Measurements from ENCODE around the gene TARP.

TARP gene

DNA sequence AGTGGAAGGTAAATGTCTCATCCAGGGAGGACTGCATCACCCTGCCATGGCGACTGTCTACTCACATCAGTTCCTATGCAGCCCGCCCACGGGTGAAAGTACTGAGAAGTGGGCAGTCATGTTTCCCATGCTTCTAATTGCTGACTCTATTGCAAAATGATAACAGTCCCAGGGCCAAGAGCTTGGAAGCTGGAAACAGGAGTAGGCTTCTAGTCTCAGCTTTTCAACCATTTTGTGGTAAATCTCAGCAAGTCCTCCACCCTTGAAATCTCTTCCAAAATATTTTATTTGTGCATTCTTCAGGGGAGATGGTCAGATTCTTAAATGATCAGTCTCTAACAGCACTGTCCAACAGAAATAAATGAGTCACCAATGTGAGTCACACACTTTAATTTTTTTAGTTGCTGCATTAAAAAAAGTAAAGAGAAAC lies 48.1 kb upstream of the TARP start:
- no peak for TF ChIP-seq RAD21 (IDR thresholded peaks at IDR 0.05; ENCODE audit: low read depth)
- no peak for TF ChIP-seq CEBPB (IDR thresholded peaks at IDR 0.05)
- TF ChIP-seq TEAD4 (IDR thresholded peaks at IDR 0.05), result no peak
- no peak for TF ChIP-seq FOXM1 (IDR thresholded peaks at IDR 0.05; ENCODE audit: borderline replicate concordance, low read depth)
- no peak for TF ChIP-seq TCF12 (IDR thresholded peaks at IDR 0.05; ENCODE audit: low read depth)
- TF ChIP-seq, protein P1, sequence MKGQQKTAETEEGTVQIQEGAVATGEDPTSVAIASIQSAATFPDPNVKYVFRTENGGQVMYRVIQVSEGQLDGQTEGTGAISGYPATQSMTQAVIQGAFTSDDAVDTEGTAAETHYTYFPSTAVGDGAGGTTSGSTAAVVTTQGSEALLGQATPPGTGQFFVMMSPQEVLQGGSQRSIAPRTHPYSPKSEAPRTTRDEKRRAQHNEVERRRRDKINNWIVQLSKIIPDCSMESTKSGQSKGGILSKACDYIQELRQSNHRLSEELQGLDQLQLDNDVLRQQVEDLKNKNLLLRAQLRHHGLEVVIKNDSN (IDR thresholded peaks at IDR 0.05), result no peak
- no peak for TF ChIP-seq EP300 (IDR thresholded peaks at IDR 0.05; ENCODE audit: borderline replicate concordance)
- TF ChIP-seq, protein P2, sequence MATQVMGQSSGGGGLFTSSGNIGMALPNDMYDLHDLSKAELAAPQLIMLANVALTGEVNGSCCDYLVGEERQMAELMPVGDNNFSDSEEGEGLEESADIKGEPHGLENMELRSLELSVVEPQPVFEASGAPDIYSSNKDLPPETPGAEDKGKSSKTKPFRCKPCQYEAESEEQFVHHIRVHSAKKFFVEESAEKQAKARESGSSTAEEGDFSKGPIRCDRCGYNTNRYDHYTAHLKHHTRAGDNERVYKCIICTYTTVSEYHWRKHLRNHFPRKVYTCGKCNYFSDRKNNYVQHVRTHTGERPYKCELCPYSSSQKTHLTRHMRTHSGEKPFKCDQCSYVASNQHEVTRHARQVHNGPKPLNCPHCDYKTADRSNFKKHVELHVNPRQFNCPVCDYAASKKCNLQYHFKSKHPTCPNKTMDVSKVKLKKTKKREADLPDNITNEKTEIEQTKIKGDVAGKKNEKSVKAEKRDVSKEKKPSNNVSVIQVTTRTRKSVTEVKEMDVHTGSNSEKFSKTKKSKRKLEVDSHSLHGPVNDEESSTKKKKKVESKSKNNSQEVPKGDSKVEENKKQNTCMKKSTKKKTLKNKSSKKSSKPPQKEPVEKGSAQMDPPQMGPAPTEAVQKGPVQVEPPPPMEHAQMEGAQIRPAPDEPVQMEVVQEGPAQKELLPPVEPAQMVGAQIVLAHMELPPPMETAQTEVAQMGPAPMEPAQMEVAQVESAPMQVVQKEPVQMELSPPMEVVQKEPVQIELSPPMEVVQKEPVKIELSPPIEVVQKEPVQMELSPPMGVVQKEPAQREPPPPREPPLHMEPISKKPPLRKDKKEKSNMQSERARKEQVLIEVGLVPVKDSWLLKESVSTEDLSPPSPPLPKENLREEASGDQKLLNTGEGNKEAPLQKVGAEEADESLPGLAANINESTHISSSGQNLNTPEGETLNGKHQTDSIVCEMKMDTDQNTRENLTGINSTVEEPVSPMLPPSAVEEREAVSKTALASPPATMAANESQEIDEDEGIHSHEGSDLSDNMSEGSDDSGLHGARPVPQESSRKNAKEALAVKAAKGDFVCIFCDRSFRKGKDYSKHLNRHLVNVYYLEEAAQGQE (IDR thresholded peaks at IDR 0.05; ENCODE audit: low read depth), result no peak

DNA sequence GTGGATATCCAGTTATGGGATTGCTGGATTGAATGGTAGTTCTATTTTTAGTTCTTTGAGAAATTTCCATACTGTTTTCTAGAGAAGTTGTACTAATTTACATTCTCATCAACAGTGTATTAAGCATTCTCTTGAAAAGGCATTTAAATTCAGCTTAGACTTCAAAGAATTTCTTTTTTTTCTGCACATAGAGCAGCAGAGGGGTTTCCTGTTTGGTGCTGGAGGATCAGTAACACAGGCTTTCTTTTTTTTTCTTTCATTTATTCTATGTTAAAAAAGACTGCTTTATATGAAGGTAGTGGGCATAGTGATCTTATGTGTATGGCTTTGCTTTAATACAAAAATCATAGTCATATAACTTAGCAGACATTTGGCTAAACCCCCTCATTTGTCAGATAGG lies 47.6 kb upstream of the TARP start:
- TF ChIP-seq FOXM1 (IDR thresholded peaks at IDR 0.05; ENCODE audit: borderline replicate concordance, low read depth), result no peak
- TF ChIP-seq EGR1 (IDR thresholded peaks at IDR 0.05), result no peak
- no peak for TF ChIP-seq TCF12 (IDR thresholded peaks at IDR 0.05; ENCODE audit: low read depth)
- TF ChIP-seq EP300 (IDR thresholded peaks at IDR 0.05; ENCODE audit: borderline replicate concordance), result no peak
- TF ChIP-seq ZBTB7A (IDR thresholded peaks at IDR 0.05; ENCODE audit: low read depth), result no peak

DNA sequence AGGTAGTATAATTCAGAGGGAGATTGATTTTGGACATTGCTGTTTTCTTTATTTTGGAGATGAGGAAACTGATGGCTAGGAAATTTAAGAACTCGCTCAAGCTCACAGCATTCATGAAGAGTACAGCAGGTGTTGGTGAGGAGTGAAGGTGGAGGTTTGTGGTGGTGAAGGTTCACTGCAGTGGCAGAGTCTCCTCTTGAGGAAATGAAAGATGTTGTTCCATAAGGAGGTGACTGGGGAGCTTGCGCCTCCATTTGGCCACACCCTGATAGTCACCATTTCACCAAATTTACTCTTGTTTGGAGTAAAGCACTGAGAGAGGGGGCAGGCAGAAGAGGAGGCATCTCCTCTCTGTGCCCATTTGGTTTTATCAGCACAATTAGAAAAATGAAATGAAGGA lies 46.4 kb upstream of the TARP start:
- TF ChIP-seq NFIC (IDR thresholded peaks at IDR 0.05) (no peak), TAF1 (IDR thresholded peaks at IDR 0.05; ENCODE audit: low read depth) (no peak), TCF12 (IDR thresholded peaks at IDR 0.05; ENCODE audit: low read depth) (no peak), RAD21 (IDR thresholded peaks at IDR 0.05; ENCODE audit: low read depth) (no peak), FOXM1 (IDR thresholded peaks at IDR 0.05; ENCODE audit: borderline replicate concordance, low read depth) (no peak), EP300 (IDR thresholded peaks at IDR 0.05; ENCODE audit: borderline replicate concordance) (no peak), YY1 (IDR thresholded peaks at IDR 0.05; ENCODE audit: low read depth) (no peak), TEAD4 (IDR thresholded peaks at IDR 0.05) (no peak), CREB1 (IDR thresholded peaks at IDR 0.05; ENCODE audit: low read depth) (no peak), ZBTB7A (IDR thresholded peaks at IDR 0.05; ENCODE audit: low read depth) (no peak), CEBPB (IDR thresholded peaks at IDR 0.05) (no peak), EGR1 (IDR thresholded peaks at IDR 0.05) (no peak)
- TF ChIP-seq, protein P2 (IDR thresholded peaks at IDR 0.05; ENCODE audit: low read depth), result no peak
- TF ChIP-seq, protein P1 (IDR thresholded peaks at IDR 0.05), result no peak
- TF ChIP-seq, protein P3, sequence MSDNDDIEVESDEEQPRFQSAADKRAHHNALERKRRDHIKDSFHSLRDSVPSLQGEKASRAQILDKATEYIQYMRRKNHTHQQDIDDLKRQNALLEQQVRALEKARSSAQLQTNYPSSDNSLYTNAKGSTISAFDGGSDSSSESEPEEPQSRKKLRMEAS (IDR thresholded peaks at IDR 0.05), result no peak

DNA sequence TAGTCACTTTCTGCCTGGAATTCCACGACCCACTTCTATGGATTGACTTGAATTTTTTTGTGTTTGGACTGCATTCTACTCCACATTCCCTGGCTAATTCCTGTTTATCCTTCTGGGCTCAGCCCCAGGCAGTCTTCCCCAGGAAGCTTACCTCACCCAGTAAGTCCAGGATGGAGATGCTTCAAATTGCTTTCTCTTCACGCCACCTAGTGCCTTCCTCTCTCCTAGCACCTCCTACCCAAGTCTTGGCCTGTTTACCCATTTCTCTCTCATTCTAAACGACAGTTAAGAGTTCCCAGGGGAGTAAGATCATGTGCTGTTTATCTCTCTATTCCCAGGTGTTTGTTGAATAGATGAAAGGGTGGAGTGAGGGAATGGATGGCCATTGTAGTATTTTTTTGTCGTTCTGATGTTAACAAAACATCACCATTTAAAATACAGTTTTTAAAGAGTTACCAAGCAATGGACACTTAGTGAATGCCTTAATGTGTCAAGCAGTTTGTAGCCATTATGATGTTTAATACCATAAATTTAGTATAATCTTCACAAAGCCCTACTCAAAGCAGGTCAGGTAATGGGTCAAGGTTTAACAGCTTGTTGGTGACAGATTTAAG lies 45.5 kb upstream of the TARP start:
- TF ChIP-seq YY1 (IDR thresholded peaks at IDR 0.05; ENCODE audit: low read depth) (no peak), RAD21 (IDR thresholded peaks at IDR 0.05; ENCODE audit: low read depth) (peak; percentile 71)

DNA sequence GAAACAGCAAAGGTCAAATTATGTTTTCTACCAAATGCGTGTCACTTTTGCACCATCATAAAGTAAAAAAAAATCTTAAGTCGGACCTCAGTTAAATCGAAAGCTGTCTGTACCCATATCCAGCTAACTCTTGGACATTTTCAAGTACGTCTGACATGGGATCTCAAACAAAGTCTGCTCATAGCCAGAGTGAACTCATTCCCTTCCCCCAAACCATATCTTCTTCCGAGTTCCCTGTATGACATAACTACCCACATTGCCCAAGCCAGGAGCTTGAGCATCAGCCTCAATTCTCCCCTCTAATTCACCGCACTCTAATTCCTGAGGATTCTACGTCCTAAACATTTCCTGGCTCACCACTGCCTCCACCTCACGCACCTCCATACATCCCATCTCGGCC lies 44.8 kb upstream of the TARP start:
- peak; percentile 29; the same call in 1 of the 2 replicates for TF ChIP-seq CEBPB (IDR thresholded peaks at IDR 0.05)
- TF ChIP-seq CREB1 (IDR thresholded peaks at IDR 0.05; ENCODE audit: low read depth), result no peak

DNA sequence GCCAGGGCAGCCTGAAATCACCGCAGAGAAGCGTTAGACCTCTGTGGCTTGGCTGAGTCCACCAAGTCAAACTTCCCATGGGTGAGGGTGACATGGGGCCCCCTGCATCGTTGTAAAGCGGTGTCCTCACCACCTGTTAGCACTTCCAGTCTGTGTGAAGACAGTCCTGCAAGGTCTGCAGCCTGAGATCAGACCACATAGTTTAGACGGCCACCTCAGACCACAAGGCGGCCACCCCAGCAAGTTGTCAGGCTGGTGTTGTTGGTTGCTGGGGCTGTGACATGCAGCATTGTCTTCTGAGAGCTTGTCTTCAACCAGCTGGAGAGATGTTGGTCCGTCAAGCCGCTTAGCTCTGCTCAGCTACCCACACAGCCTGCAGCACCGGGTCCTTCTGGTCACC lies 44.1 kb upstream of the TARP start:
- no peak for TF ChIP-seq TEAD4 (IDR thresholded peaks at IDR 0.05)
- TF ChIP-seq EGR1 (IDR thresholded peaks at IDR 0.05), result no peak
- TF ChIP-seq, protein P3 (IDR thresholded peaks at IDR 0.05), result no peak
- TF ChIP-seq, protein P2 (IDR thresholded peaks at IDR 0.05; ENCODE audit: low read depth), result no peak
- TF ChIP-seq CEBPB (IDR thresholded peaks at IDR 0.05), result no peak
- TF ChIP-seq TCF12 (IDR thresholded peaks at IDR 0.05; ENCODE audit: low read depth), result no peak
- TF ChIP-seq ZBTB7A (IDR thresholded peaks at IDR 0.05; ENCODE audit: low read depth), result no peak
- no peak for TF ChIP-seq EP300 (IDR thresholded peaks at IDR 0.05; ENCODE audit: borderline replicate concordance)
- no peak for TF ChIP-seq CREB1 (IDR thresholded peaks at IDR 0.05; ENCODE audit: low read depth)
- TF ChIP-seq YY1 (IDR thresholded peaks at IDR 0.05; ENCODE audit: low read depth), result no peak
- no peak for TF ChIP-seq RAD21 (IDR thresholded peaks at IDR 0.05; ENCODE audit: low read depth)

Measured in Ishikawa (cell line).